CD4-positive, alpha-beta T cell treated with Interleukin-10 for 1 hour (primary cell): ENCODE measurements around the gene ZNF195.
"Not testable (repeated sequence)": the region's sequence is repeated elsewhere in the genome, so short reads cannot be mapped to it uniquely, and the experiment has no call there.

Experiments
- DNase-seq: peaks from one replicate; pipeline ENCODE4 v3.0.0-alpha.2; 2020

The ZNF195 gene

GRCh38 chr11:3402181-3402860 lies 23.4 kb upstream of the ZNF195 start:
- not testable (repeated sequence) for DNase-seq

- DNase-seq = not testable (repeated sequence)
These were observed 22.1 kb upstream of the ZNF195 start for GRCh38 chr11:3401052-3401451.

GRCh38 chr11:3398509-3398908 lies 19.6 kb upstream of the ZNF195 start:
- DNase-seq = not testable (repeated sequence)

- not testable (repeated sequence) for DNase-seq
These were observed 19.2 kb upstream of the ZNF195 start for GRCh38 chr11:3398106-3398505.

GRCh38 chr11:3397210-3397609 lies 18.3 kb upstream of the ZNF195 start:
- not testable (repeated sequence) for DNase-seq

GRCh38 chr11:3395468-3395867 lies 16.5 kb upstream of the ZNF195 start:
- DNase-seq = not testable (repeated sequence)

GRCh38 chr11:3394956-3395355 lies 16.0 kb upstream of the ZNF195 start:
- DNase-seq = not testable (repeated sequence)

GRCh38 chr11:3393450-3393849 lies 14.5 kb upstream of the ZNF195 start:
- not testable (repeated sequence) for DNase-seq

- DNase-seq = no peak
These were observed 3.8 kb upstream of the ZNF195 start for GRCh38 chr11:3382613-3383285.

- no peak for DNase-seq
These were observed 2.8 kb upstream of the ZNF195 start for GRCh38 chr11:3381794-3382193.

- DNase-seq = no peak
These were observed 2.0 kb upstream of the ZNF195 start for GRCh38 chr11:3380706-3381545.

GRCh38 chr11:3375552-3375951 lies 3.4 kb downstream of the ZNF195 start:
- DNase-seq = no peak

GRCh38 chr11:3370311-3370870 lies 8.6 kb downstream of the ZNF195 start:
- no peak for DNase-seq

- no peak for DNase-seq
These were observed 9.6 kb downstream of the ZNF195 start for GRCh38 chr11:3369366-3369765.

GRCh38 chr11:3368199-3368598 lies 10.7 kb downstream of the ZNF195 start:
- no peak for DNase-seq

- DNase-seq = no peak
These were observed 11.7 kb downstream of the ZNF195 start for GRCh38 chr11:3367221-3367620.

GRCh38 chr11:3359092-3359824 lies 19.7 kb downstream of the ZNF195 start:
- DNase-seq = no peak

GRCh38 chr11:3357994-3358676 lies 20.8 kb downstream of the ZNF195 start:
- DNase-seq = no peak

- DNase-seq = no peak
These were observed 21.6 kb downstream of the ZNF195 start for GRCh38 chr11:3357302-3357701.

- no peak for DNase-seq
These were observed 22.1 kb downstream of the ZNF195 start for GRCh38 chr11:3356858-3357257.

- DNase-seq = no peak
These were observed 25.9 kb downstream of the ZNF195 start for GRCh38 chr11:3353066-3353465.

GRCh38 chr11:3347127-3347526 lies 31.8 kb downstream of the ZNF195 start:
- DNase-seq = no peak
